Endothelial cell of umbilical vein (primary cell): ENCODE results near the gene PLOD1. TPM values are rescaled to one million over a fixed set of nuclear protein-coding genes. Genes with fewer than 3 reads are reported as not detected.

ENCODE experiments used
- BruUV-seq: library from RNA; stranded (reverse); fragments of 400-500 nt; replicated peaks from 2 replicates; lab custom pipeline; 2021; lab: Mats Ljungman, UMichigan
- CTCF ChIA-PET: fragments of 300-600, 350-600 bp; sonication (Branson Sonifier 250); formaldehyde crosslinking; loops from one replicate; lab custom pipeline; 2021; ENCODE audit warnings: antibody characterized with exemption, inconsistent platforms; lab: Charles Lee
- POLR2A ChIA-PET: fragments of 300-600, 350-600 bp; sonication (Branson Sonifier 250); formaldehyde crosslinking; loops from one replicate; lab custom pipeline; 2021; ENCODE audit warnings: antibody characterized with exemption, inconsistent platforms; lab: Charles Lee
- DNase-seq: peaks from one replicate; pipeline ENCODE4 v3.0.0-alpha.2; 2011; ENCODE audit warnings: low read depth, low spot score
- FAIRE-seq: peaks from 2 replicates; lab custom pipeline; 2011; peaks lifted over from hg19 to GRCh38; lab: Jason Lieb, UNC
- H2AFZ ChIP-seq: 2 replicates; pipeline ENCODE4 v1.6.0; 2012; ENCODE audit warnings: low read depth, low read length, control low read depth, inconsistent platforms
- H3K27ac ChIP-seq: 2 replicates; pipeline ENCODE4 v1.5.1; 2011; ENCODE audit warnings: low read depth, mild to moderate bottlenecking, control low read depth, low read length, moderate library complexity; ENCODE audit not compliant: insufficient read depth
- H3K27me3 ChIP-seq, 2 experiments: 2 replicates each; pipeline versions ENCODE4 v1.6.0 to v1.6.1; 2011; ENCODE audit warnings: low read length in 2 of 2, mixed read lengths in 1 of 2; ENCODE audit not compliant: control insufficient read depth in 2 of 2, insufficient read depth in 2 of 2
- H3K36me3 ChIP-seq, 2 experiments: 2 replicates in 1 of 2; 3 replicates in 1 of 2; pipeline ENCODE4 v1.5.1; 2011; ENCODE audit warnings: low read length in 2 of 2, mild to moderate bottlenecking in 1 of 2, moderate library complexity in 1 of 2; ENCODE audit not compliant: control insufficient read depth in 2 of 2, insufficient read depth in 2 of 2; ENCODE audit errors: extremely low read depth in 1 of 2
- H3K4me1 ChIP-seq: 3 replicates; pipeline ENCODE4 v1.5.1; 2011; ENCODE audit warnings: mild to moderate bottlenecking, low read length; ENCODE audit not compliant: control insufficient read depth, insufficient read depth; ENCODE audit errors: extremely low read depth
- H3K4me2 ChIP-seq: 2 replicates; pipeline ENCODE4 v1.6.1; 2011; ENCODE audit warnings: low read length, control low read depth, mixed read lengths; ENCODE audit not compliant: insufficient read depth
- H3K4me3 ChIP-seq, 3 experiments: fragments of 200-600 bp in 1 of 3; sonication (generic), shearing (Covaris generic) in 1 of 3; replicated peaks in 1 of 3; 2 replicates each; pipeline ENCODE4 v1.5.1; 2011 to 2016; ENCODE audit warnings: control low read depth in 3 of 3, low read length in 3 of 3, mild to moderate bottlenecking in 2 of 3, inconsistent platforms in 1 of 3, low read depth in 1 of 3, moderate library complexity in 1 of 3; ENCODE audit not compliant: insufficient read depth in 1 of 3
- H3K79me2 ChIP-seq: 2 replicates; pipeline ENCODE4 v1.6.0; 2012; ENCODE audit warnings: low read length, inconsistent platforms; ENCODE audit not compliant: control insufficient read depth, insufficient read depth
- H3K9ac ChIP-seq: replicated peaks from 2 replicates; pipeline ENCODE3; 2011; ENCODE audit warnings: low read length, control low read depth; ENCODE audit not compliant: insufficient read depth; ENCODE audit errors: extremely low read depth
- H3K9me1 ChIP-seq: replicated peaks from 3 replicates; pipeline ENCODE4 v1.6.0; 2011; ENCODE audit warnings: mild to moderate bottlenecking, low read length; ENCODE audit not compliant: control insufficient read depth, insufficient read depth; ENCODE audit errors: extremely low read depth
- H3K9me3 ChIP-seq: replicated peaks from 2 replicates; pipeline ENCODE4 v1.5.1; 2012; ENCODE audit warnings: low read length, inconsistent platforms; ENCODE audit not compliant: control insufficient read depth, insufficient read depth
- H4K20me1 ChIP-seq: replicated peaks from 2 replicates; pipeline ENCODE3; 2011; ENCODE audit warnings: mild to moderate bottlenecking, low read length; ENCODE audit not compliant: control insufficient read depth, insufficient read depth; ENCODE audit errors: extremely low read depth
- CTCF ChIP-seq, 2 donors: IDR thresholded peaks; 1 replicate in 1 of 2; 2 replicates in 1 of 2; pipeline ENCODE4 v1.5.1; 2011; ENCODE audit warnings: low read length in 2 of 2, mild to moderate bottlenecking in 2 of 2, moderate library complexity in 2 of 2, control low read depth in 1 of 2, inconsistent platforms in 1 of 2, low read depth in 1 of 2; ENCODE audit not compliant: insufficient read depth in 1 of 2; ENCODE audit errors: extremely low read depth in 1 of 2
- FOS ChIP-seq: IDR thresholded peaks from 2 replicates; pipeline ENCODE4 v1.6.1; 2011; ENCODE audit warnings: mild to moderate bottlenecking, low read length, moderate library complexity, borderline replicate concordance; ENCODE audit not compliant: insufficient read depth
- JUN ChIP-seq: IDR thresholded peaks from 2 replicates; pipeline ENCODE4 v1.6.1; 2011; ENCODE audit warnings: borderline replicate concordance, low read depth; ENCODE audit not compliant: insufficient read length, insufficient read depth
- MYC ChIP-seq: IDR thresholded peaks from one replicate; pipeline ENCODE4 v1.6.1; 2011; ENCODE audit warnings: mild to moderate bottlenecking, low read depth, low read length
- dilution Hi-C: fragments of 300-500 bp; cut with MboI; formaldehyde crosslinking; loops from one replicate; pipeline ENCODE4 v1.15.0; 2019; ENCODE audit warnings: low sequenced_read_pairs; ENCODE audit not compliant: extremely low pct_ligation_motif_present
- intact Hi-C: fragments of 100-400 bp; cut with micrococcal nuclease; formaldehyde crosslinking; loops from one replicate; pipeline ENCODE4 v1.10.0; 2022
- polyA plus RNA-seq, 4 experiments: library from polyadenylated mRNA; depleted of rRNA in 3 of 4; stranded (reverse) in 3 of 4; unstranded in 1 of 4; fragments of >200 nt; gene quantifications; 2 replicates each; pipeline versions ENCODE4 v1.2.1 to v1.2.3, GENCODE V29; 2011 to 2012; ENCODE audit warnings: missing spikeins in 1 of 4
- total RNA-seq: library from RNA; stranded (reverse); gene quantifications from 2 replicates; pipeline ENCODE4 v1.2.3, GENCODE V29; 2021

PLOD1 gene
- total and polyA plus RNA-seq, 2 donors (not counting 3 experiments of a cell fraction or from before 2014, with no cell fraction given), result 260 to 412 TPM

- ChIA-PET POLR2A (interaction anchor here (6.5 kb wide), 1 partner anchor 10 kb away, joined by 44 read pairs; no protein-coding TSS in a partner anchor), CTCF (interaction anchor here (0.6 to 1.6 kb wide), 2 partner anchors 9 to 49 kb away, joined by 3 to 5 read pairs; no protein-coding TSS in a partner anchor)
- no peak overlapping the region for H3K27ac ChIP-seq
- no peak overlapping the region for H3K4me3 ChIP-seq
- intact Hi-C loops, result no loop called here
- no peaks in the 10 kb centered on the region for H3K9me1 ChIP-seq
- DNase-seq, result no peak
- peaks cover 3% of the 10 kb centered on the region for H3K4me1 ChIP-seq
- H3K36me3 ChIP-seq, result peaks cover 0 to 26% of the 10 kb centered on the region in 2 experiments
- H4K20me1 ChIP-seq, result no peaks in the 10 kb centered on the region
- H3K27me3 ChIP-seq, result no peaks in the 10 kb centered on the region
- dilution Hi-C loops, result no loop called here
- FAIRE-seq, result no peak
- no peak overlapping the region for H2AFZ ChIP-seq
- peaks cover 19% of the 10 kb centered on the region for H3K79me2 ChIP-seq
- H3K4me2 ChIP-seq, result no peak overlapping the region
- no peaks in the 10 kb centered on the region for H3K9me3 ChIP-seq
- no TSS peak for BruUV-seq
- no peak overlapping the region for H3K9ac ChIP-seq
- TF ChIP-seq MYC (no peak), JUN (no peak), CTCF (IDR thresholded peaks at IDR 0.05; ENCODE audit: extremely low read depth in 1 of 2, insufficient read depth in 1 of 2, low read depth in 1 of 2, low read length in 2 of 2) (no peak), FOS (no peak)
Observed at GRCh38 chr1:11918799-11919519, 15.6 kb upstream of the PLOD1 start.
